ENCODE measurements around the gene OLA1. TPM values are rescaled to one million over a fixed set of nuclear protein-coding genes. Genes with fewer than 3 reads are reported as not detected.

The OLA1 gene
- total RNA-seq, 1 experiment from 2014 or later, result 109 TPM

GRCh38 chr2:174028935-174029334, 219.4 kb downstream of the OLA1 start (continued):
- no peak for TF ChIP-seq PRDM15 (CRISPR knock-in tag; IDR thresholded peaks at IDR 0.05)

GRCh38 chr2:174027956-174028355, 220.4 kb downstream of the OLA1 start:
- ChIA-PET CTCF (interaction anchor here (0.6 to 0.7 kb wide), 3 partner anchors 8 to 457 kb away, joined by 3 to 4 read pairs (median 3); no protein-coding TSS in a partner anchor), POLR2A (no interaction called here)
- no peak overlapping the region for H3K27ac Mint-ChIP-seq
- no peak for DNase-seq (ENCODE audit: low spot score)
- no peaks in the 10 kb centered on the region for H3K36me3 Mint-ChIP-seq
- ATAC-seq, result no peak
- no peak overlapping the region for H3K4me3 Mint-ChIP-seq
- H3K27me3 Mint-ChIP-seq (ENCODE audit: low read depth), result peaks cover 8% of the 10 kb centered on the region; the same call in 1 of the 2 replicates
- TF ChIP-seq SMAD3 (CRISPR knock-in tag; IDR thresholded peaks at IDR 0.05; ENCODE audit: borderline replicate concordance) (no peak), ATF2 (CRISPR knock-in tag; IDR thresholded peaks at IDR 0.05; ENCODE audit: borderline replicate concordance, low read depth) (no peak), CDX4 (CRISPR knock-in tag; IDR thresholded peaks at IDR 0.05; ENCODE audit: borderline replicate concordance) (no peak), ETV6 (CRISPR knock-in tag; IDR thresholded peaks at IDR 0.05) (no peak), NR1H2 (CRISPR knock-in tag; IDR thresholded peaks at IDR 0.05) (no peak), OVOL2 (CRISPR knock-in tag; IDR thresholded peaks at IDR 0.05; ENCODE audit: borderline replicate concordance) (no peak), PREB (CRISPR knock-in tag; IDR thresholded peaks at IDR 0.05; ENCODE audit: borderline replicate concordance) (no peak), CREB1 (CRISPR knock-in tag; IDR thresholded peaks at IDR 0.05) (no peak), EMX1 (CRISPR knock-in tag; IDR thresholded peaks at IDR 0.05) (no peak), TEAD1 (CRISPR knock-in tag; IDR thresholded peaks at IDR 0.05) (no peak), GABPB1 (CRISPR knock-in tag; IDR thresholded peaks at IDR 0.05) (no peak), IRF1 (CRISPR knock-in tag; IDR thresholded peaks at IDR 0.05) (no peak), ZNF317 (CRISPR knock-in tag; IDR thresholded peaks at IDR 0.05; ENCODE audit: borderline replicate concordance, low read depth) (no peak), MLX (CRISPR knock-in tag; IDR thresholded peaks at IDR 0.05) (no peak), ZNF512 (CRISPR knock-in tag; IDR thresholded peaks at IDR 0.05; ENCODE audit: borderline replicate concordance) (no peak), USF2 (CRISPR knock-in tag; IDR thresholded peaks at IDR 0.05) (no peak), RORB (CRISPR knock-in tag; IDR thresholded peaks at IDR 0.05) (no peak)
- peaks cover 38% of the 10 kb centered on the region for H3K4me1 Mint-ChIP-seq
- no peaks in the 10 kb centered on the region for H3K9me3 Mint-ChIP-seq

Measured in WTC11 (cell line).